ENCODE data around the gene EXOC6.

EXOC6 gene

DNA sequence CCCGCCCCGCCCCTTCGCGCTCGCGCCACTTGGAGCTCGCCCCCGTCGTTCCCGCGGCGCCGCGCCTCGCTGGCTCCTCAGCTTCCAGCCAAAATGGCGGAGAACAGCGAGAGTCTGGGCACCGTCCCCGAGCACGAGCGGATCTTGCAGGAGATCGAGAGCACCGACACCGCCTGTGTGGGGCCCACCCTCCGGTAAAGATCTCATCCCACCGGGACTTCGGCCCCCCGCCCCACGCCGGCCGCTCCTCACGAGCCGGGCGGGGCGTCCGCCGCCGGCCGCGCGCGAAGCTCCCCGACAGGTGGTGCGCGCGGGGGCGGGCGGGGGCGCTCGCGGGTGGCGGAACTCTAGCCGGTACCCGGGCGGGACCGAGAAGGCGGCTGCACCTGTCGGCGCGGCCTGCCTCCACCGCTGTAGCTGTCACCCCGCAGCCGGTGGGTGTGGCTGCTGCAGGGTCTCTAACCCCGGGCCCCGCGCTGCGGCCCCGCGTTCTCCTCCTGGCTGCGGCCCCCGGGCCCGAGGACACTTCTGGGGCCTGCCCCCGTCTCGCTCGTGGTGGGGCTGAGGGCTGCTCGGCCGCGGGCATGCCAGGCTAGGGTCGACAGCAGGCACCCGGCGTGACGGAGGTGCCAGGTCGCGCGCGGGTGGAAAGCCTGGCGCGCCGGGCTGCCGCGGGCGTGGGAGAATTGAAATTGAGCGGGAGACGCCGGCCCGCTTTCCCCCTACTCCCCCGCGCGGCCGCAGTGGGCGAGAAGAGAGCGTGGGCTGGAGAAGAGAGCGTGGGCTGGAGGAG lies at the start of gene EXOC6:
Gene EXOC6, plus strand, starts transcription at position 80 of the 793 bp plus-strand sequence. Its CDS starts 14 bp downstream, at position 94.
- DNase-seq = no peak

DNA sequence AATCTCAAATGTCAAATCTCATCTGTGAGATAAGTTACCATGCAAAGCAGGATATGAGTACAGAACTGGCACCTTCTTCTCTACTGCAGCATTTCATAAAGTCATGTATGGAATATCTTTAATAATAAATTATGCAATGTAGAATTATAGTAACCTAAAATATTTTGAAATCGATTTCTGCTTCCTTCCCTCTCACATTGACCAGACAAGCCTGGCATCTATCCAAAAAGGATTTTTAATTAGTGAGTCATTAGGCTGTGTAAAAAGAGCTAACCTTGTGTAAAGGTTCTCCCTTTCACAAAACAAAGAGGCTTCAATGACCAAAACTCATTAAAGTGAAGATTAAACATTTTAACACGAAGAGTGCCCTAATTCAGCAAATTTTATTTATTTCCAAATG lies 48.8 kb upstream of the EXOC6 start:
- DNase-seq = no peak

DNA sequence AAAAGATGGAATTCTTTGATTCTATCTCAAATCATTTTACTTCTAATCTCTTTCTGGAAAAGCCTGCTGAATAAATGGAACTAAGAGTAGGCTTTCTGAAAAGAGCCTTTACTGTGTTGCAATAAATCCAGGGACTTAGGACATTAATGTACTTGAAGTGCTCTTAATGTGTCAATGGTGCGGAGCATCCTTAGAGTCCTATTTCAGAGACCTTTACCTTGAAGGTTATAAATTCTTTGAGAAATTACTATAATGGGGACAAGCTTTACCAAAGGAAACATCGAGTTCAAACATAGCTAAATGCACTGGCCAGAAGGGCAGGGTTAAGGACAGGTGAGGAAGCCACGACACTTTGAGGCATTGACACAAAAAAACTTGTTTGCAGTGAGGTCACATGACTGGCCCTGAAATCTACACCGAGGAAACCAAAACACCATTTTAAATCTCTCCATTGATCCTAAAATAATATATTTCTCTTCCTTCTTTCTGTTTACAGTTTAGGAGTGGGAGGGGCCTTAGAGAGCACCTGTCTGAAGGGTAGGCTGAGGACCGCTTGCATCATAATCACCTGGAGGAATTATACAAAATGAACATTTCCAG lies 48.1 kb upstream of the EXOC6 start:
- DNase-seq = no peak

DNA sequence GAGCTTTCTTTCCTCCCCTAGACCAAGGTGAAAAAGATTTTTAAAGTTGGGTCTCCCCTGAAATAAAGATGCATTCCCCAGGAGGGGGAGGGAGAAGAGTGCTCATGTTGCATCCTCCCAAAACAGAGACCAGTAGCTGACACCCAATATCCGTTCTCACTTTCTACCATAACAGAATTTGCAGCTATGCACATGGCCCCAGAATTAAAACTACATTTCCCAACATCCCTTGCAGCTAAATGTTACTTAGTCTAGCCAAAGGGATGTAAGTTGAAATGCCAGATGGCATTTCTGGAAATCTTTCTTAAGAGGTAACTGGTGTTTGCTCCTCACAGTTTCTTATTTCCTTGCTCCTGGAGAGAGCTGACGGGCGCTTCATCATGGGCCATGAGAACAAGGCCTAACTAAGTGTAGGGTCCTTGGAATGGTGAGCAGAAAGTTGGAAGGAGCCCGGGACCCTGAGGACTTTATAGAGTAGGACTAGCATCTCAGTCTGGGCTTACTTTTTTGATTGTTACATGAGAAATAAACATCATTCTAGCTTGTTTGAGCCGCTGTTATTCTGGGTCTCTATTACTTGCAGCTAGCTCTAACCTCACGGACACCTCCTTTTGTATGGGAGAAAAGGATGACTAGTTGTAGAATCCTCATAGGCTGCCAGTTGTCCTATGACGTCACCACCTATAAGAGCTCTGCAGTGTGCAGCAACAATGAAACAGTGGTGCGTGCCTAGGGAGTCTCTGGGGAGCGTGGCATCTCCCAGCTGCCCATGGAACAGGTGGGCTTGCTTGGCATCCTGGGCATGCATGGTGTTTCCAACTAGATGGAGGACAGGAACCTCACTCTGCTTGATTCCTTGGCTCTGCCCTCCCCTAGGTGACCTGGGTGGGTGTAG lies 46.1 kb upstream of the EXOC6 start:
- DNase-seq = no peak

- DNase-seq = no peak
Measured at GRCh38 chr10:92809840-92810239, 38.5 kb upstream of the EXOC6 start.

GRCh38 chr10:92810934-92811532 lies 37.3 kb upstream of the EXOC6 start:
- DNase-seq = no peak

GRCh38 chr10:92811986-92812385 lies 36.3 kb upstream of the EXOC6 start:
- DNase-seq = no peak

- DNase-seq = no peak
Measured at GRCh38 chr10:92813979-92814378, 34.3 kb upstream of the EXOC6 start.

DNA sequence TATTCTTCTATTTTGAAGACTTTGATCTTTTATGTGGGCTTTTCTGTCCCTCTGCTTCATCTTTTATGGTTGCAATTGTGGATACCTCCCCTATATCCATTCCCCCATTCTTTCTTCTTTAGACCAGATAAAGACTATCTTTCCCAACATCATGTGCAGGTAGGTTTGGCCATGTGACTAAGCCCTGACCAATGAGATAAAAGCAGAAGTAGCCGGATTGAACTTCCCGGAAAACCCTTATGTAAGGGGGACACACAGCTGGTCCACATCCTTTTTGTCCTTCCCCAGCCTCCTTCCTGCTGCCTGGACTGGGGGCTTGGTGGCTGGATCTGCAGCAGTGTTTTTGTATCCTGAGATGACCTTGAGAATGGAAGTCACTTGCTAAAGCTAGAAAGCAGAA lies 33.5 kb upstream of the EXOC6 start:
- DNase-seq = no peak

GRCh38 chr10:92816091-92816531 lies 32.2 kb upstream of the EXOC6 start:
- DNase-seq = no peak

DNA sequence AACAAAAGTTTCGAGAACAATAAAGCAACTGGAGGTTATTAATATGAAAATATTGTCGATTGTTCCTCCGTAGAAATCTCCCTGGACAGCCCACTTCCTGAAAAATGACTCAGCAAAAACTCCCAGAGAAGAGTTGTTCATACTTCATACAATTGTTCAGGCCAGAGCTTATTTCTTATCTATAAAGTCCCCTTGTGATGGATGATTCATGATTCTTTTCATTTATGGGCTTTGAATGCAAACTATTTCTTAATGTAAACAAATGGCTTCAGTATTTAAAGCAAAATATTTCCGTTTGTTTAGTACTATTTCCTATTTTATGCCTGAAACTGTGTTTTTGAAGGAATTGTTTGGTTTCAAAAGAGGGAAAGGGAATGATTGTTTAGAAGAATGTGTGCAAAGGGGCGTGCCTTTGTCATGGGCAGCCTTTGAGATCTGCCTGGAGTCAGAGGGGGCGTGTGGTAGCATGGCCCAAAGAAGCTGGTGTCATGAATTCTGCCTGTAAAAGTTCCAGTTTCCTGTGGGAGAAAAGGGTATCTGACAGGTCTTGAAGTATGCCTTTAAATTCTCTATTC lies 26.2 kb upstream of the EXOC6 start:
- no peak for DNase-seq

GRCh38 chr10:92822964-92823363 lies 25.4 kb upstream of the EXOC6 start:
- DNase-seq = no peak

GRCh38 chr10:92826061-92826460 lies 22.3 kb upstream of the EXOC6 start:
- DNase-seq = no peak

GRCh38 chr10:92826504-92826903 lies 21.8 kb upstream of the EXOC6 start:
- no peak for DNase-seq

- DNase-seq = no peak
Measured at GRCh38 chr10:92829042-92829785, 19.1 kb upstream of the EXOC6 start.

DNA sequence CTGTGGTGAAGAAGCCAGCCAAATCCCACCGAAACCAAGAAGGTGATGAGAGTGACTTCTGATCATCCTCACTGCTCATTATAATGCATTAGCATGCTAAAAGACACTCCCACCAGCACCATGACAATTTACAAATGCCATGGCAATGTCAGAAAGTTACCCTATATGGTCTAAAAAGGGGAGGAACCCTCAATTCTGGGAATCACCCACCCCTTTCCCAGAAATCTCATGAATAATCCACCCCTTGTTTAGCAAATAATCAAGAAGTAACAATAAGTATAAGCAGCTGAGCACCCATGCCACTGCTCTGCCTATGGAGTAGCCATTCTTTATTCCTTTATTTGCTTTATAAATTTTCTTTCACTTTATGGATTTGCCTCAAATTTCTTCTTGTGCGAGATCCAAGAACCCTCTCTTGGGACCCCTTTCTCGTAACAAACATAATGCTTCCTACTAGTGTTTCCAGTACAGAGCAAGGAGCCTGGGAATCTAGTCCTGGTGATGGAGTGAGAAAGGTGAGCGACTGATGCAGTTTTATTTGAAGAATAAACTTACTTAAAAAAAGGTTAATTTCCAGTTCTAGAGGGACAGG lies 18.4 kb upstream of the EXOC6 start:
- no peak for DNase-seq

GRCh38 chr10:92830478-92831389 lies 17.6 kb upstream of the EXOC6 start:
- DNase-seq = peak; percentile 6

DNA sequence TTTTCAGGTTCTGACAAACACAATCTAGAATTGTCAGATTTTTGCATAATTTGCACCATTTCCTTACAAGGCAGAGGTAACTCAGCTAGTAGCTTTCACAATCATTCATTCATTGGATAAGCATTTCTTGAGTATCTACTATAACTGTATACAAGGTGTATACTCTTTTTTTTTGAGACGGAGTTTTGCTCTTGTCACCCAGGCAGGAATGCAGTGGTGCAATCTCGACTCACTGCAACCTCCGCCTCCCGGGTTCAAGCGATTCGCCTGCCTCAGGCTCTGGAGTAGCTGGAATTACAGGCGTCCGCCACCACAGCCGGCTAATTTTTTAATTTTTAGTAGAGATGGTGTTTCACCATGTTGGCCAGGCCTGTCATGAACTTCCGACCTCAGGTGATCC lies 16.2 kb upstream of the EXOC6 start:
- no peak for DNase-seq

- no peak for DNase-seq
Measured at GRCh38 chr10:92832998-92833650, 15.2 kb upstream of the EXOC6 start.

DNA sequence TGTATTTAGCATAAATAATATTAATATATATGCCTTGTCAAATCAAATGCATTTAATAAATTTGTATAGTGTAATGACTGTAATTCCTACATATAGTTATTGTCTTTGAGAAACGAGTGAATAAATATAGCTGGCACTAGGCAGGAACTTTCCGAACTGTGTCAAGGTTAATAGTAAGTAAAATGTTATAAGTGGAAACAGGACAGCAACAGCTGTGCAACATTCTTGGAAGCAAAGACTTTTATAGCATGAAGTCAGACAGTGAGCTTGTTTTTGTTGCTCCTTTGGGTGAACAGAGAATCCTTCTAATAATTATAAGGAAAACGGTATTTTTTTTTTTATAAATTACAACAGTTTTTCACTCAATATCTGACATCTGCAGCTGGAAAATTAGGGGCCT lies 14.0 kb upstream of the EXOC6 start:
- DNase-seq = no peak

All from SIG-M5 (cell line).